Measurements from ENCODE around the gene SDK1. TPM values are rescaled to one million over a fixed set of nuclear protein-coding genes. Genes with fewer than 3 reads are reported as not detected.

SDK1 gene
- total RNA-seq, 1 donor from 2014 or later: 0.53 TPM

- no peak for DNase-seq (ENCODE audit: low spot score)
- ATAC-seq: no peak
Observed at GRCh38 chr7:3282457-3282856, 18.6 kb upstream of the SDK1 start.

DNA sequence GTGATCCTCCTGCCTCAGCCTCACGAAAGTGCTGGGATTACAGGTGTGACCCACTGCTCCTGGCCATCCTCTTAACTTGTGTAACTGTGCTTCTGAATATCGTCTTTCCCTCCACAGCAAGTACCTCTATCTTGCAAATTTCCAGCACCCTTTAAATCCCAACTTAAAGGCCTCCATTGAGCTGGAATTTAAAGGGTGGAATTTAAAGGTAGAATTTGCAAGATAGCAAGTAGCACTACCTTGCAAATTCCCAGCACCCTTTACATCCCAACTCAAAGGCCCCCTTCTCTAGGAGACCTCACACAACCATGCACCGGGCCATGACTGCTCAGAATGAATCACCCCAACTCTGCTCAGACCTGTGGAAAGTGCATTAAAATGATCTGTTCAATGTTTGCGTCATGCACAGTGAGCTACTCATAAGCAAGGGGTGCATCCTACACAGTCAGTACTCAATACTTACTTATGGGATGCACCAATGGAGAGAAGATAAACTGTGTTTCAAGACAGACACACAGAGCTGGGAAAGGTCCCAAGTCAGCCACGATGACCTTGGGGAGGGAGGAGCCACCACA, 17.8 kb upstream of the SDK1 start:
- no peak for ATAC-seq
- no peak for DNase-seq (ENCODE audit: low spot score)

DNA sequence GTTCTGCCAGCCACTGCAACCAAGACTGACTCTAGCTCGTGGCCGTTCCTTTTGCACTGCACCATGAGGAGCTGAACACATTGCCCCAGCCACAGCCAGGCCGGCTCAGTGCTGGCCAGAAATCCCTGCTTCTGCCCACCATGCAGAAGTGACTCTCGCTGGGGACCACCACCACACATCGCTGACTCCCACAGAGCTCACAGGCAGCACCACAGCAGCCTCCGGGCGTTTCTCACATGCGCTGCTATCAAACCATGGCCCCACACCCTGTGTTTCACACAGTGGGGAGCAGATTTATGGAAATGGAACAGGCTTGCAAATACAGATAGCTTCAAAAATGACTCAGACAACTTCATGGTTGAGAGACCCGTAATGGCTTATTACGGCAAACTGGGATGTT, 15.4 kb upstream of the SDK1 start:
- ATAC-seq: no peak

DNA sequence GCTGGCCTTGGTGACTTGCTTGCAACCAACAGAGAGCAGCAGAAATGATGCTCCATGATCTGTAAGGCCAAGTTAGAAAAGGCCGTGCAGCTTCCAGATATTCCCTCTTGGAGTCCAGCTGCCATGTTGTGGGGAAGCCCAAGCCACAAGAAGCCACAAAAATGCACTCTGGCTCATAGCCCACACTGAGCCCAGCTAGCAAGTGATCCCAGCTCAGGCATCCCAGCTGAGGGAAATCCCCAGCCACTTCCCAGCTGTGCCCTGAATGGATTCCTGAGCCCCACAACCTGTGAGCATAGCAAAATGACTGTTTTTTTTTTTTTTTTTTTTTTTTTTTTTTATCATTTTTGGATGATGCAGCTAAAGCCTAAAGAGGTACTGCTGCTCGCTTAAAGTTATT, 11.1 kb upstream of the SDK1 start:
- ATAC-seq: no peak
- no peak for DNase-seq (ENCODE audit: low spot score)

More for the DNA sequence above, 15.4 kb upstream of the SDK1 start:
- DNase-seq (ENCODE audit: low spot score): no peak

- no peak for DNase-seq (ENCODE audit: low spot score)
Observed at GRCh38 chr7:3292694-3293093, 8.4 kb upstream of the SDK1 start.

DNA sequence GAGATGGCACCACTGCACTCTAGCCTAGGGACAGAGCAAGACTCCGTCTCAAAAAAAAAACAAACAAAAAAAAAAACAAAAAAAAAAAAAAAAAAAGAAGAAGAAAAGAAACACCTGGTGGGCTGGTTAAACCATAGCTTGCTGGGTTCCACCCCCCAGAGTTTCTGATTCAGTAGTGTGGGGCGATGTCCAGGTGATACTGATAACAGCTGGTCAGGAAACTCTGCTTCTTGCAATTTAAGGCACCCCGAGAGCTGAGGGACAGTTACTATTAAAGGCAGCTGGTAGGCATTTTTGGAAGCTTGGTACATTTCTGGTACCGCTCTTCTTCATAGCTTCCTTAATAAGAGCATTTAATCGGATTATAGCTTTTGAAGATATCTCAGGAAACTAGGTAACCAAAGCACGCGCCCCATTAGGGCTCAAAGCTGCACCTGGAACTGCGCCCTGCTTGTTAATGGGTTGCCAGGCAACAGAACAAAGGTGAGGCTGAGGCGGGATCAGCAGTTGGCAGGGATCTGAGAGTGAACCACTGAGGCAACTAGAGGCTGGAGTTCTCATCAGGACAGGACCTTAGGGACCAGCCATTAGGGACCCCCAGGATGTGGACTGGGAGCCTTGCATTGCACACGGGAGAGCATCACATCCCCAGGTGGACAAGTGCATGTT, 6.5 kb upstream of the SDK1 start:
- ATAC-seq (peak; percentile 44), DNase-seq (ENCODE audit: low spot score) (no peak)

More at GRCh38 chr7:3292694-3293093, 8.4 kb upstream of the SDK1 start:
- no peak for ATAC-seq

DNA sequence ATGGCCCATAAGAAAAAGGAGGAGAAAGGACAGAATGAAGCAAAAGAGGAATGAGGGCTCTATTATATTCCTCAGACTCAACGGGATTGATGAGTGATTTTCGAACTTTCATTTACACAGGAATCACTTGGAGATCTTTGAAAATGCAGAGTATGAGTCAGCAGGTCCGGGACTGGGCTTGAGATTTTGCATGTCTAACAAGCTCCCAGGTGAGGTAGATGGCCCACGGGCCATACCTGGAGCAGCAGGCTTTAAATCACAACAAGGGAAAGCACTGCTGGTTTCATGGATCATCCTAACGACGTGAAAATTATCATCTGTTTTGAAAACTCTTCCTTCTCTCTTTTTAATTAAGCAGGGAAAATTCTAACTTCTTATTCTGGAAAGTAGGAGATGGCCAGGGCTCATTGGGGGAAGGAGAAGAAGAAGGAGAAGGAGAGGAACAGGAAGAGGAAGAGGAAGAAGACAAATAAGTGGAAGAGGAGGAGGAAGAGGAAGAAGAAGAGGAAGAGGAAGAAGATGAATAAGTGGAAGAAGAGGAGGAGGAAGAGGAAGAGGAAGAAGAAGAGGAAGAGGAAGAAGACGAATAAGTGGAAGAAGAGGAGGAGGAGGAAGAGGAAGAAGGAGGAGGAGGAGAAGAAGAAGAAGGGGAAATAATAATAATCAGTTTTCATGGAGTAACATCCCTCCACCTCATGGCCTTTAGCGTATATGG, 3.8 kb upstream of the SDK1 start:
- DNase-seq (ENCODE audit: low spot score) (no peak), ATAC-seq (no peak)

DNA sequence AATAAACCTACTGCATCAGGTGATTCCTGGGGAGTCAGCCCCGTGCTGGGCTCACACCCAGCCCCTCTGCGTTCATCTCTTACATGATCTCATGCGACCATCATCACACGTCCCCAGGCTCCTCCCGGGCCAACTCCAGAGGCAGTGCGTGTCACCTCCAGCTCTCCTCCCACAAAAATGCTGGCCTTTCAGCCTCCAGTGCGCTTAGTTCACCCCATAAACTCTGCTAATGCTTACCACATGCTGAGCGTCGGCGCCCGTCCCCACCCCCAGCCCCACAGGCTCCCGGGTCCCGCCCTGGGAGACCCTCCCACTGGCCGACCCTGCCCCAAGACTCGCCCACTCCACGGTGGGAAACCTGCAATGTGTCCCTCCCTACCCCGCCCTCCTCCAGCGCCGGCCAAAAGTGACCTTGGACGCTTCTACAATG, 816 bp upstream of the SDK1 start:
- DNase-seq (ENCODE audit: low spot score) (no peak), ATAC-seq (no peak)

DNA sequence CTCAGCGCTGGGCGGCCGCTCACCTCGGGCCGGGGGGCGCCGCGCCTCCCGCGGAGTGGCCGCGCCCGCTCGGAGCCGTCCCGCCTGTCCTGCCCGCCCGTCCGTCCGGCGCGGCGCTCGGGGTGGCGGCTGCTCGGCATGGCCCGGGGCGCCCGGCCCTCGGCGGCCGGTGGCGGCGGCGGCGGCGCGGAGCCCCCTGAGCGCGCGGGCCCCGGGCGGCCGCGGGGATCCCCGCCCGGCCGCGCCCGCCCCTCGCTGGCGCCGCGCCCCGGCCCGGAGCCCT, 338 bp downstream of the SDK1 start:
- ATAC-seq (no peak), DNase-seq (ENCODE audit: low spot score) (no peak)

GRCh38 chr7:3301831-3302618, 973 bp downstream of the SDK1 start:
- ATAC-seq (peak; percentile 33), DNase-seq (ENCODE audit: low spot score) (no peak)

DNA sequence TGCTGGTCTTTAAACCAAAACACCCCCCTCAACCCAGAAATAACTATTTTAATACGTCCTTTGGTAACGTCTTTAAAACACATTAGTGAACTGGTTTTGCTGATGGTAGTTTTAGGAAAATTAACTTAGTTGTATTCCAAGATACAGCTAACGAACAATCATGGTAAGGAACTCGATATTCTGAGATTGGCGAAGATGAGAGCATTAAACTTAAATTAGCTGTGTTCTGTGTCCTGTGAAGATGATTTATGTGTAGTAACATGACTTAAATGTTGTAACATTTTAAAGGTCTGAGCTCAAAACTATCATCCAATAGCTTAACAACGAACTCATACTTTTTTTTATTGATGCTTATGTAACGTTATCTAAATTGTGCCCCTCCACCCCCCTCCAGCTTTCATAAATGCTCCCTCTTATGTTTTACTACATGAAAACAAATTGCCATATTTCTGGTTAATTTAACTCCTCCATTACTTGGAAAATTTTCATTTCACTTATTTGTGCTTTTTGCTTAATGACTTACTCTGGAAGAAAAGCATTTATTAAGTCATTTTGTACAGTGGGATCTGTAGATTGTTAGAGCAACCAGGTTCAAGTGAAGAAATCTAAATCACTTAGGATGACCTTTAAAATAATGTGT, 1.7 kb downstream of the SDK1 start:
- ATAC-seq (no peak), DNase-seq (ENCODE audit: low spot score) (no peak)

- ATAC-seq: no peak
- DNase-seq (ENCODE audit: low spot score): no peak
Observed at GRCh38 chr7:3304131-3304530, 3.1 kb downstream of the SDK1 start.

GRCh38 chr7:3307435-3307834, 6.4 kb downstream of the SDK1 start:
- DNase-seq (ENCODE audit: low spot score) (no peak), ATAC-seq (no peak)

- DNase-seq (ENCODE audit: low spot score) (no peak), ATAC-seq (no peak)
Observed at GRCh38 chr7:3309140-3309539, 8.1 kb downstream of the SDK1 start.

GRCh38 chr7:3309956-3310355, 8.9 kb downstream of the SDK1 start:
- ATAC-seq: no peak

GRCh38 chr7:3310884-3311283, 9.8 kb downstream of the SDK1 start:
- no peak for DNase-seq (ENCODE audit: low spot score)
- ATAC-seq: no peak

More at GRCh38 chr7:3309956-3310355, 8.9 kb downstream of the SDK1 start:
- no peak for DNase-seq (ENCODE audit: low spot score)

GRCh38 chr7:3312583-3312982, 11.5 kb downstream of the SDK1 start:
- ATAC-seq: no peak
- no peak for DNase-seq (ENCODE audit: low spot score)

DNA sequence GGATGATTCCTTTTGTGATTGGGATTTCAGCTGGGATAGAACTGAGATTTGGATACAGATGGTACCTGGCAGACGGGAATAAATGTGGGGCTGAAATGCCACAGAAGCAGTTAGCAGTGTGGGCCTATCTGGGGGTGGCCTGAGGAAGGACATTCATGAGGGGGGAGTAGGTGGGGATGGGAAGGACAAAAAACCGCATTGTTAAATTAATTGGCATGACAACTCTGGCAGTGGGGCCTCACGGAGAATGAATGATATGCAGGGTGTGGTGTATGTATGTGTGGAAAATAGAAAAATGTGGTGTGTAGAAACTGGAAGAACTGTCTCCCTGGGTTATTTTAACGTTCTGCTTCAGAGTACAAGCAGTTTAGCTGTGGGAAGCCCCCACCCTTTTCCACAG, 17.8 kb downstream of the SDK1 start:
- DNase-seq (ENCODE audit: low spot score) (no peak), ATAC-seq (no peak)

DNA sequence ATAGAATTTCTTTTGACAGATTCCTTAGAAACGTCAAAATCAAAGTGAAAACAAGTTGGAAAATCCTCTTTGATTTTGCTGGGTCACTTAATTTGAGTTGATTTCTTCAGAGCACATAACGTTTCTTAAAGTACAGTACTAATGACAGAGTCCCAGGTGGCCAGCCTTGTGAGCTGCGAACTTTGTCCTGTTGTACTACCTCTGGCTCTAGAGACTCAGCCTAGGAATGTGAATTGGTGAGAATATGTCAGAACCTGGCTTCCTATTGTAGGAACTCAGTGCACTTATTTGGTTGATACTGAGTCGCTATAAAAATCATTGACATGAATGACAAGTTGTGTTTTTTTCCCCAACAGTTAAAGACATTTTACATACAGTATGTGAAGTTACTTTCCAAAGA, 20.2 kb downstream of the SDK1 start:
- DNase-seq (ENCODE audit: low spot score) (no peak), ATAC-seq (no peak)

GRCh38 chr7:3321745-3322144, 20.7 kb downstream of the SDK1 start:
- ATAC-seq (no peak), DNase-seq (ENCODE audit: low spot score) (no peak)

DNA sequence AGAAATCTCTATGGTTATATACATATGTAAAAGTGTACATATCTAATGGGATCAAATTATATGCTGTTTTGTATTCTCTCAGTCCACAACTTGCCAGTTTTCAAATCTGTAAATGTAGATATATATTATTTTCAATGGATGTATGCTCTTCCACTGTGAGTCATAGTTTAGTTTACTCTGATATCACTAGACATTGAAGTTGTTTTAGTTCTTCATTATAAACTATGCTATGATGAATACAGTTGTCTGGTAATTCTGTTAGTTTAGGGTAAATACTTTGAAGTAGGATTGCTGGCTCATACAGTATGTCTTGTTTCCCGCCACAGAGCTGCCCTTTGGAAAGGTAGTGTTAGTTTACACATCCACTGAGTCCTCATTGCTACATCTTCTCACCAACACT, 25.2 kb downstream of the SDK1 start:
- ATAC-seq: no peak
- DNase-seq (ENCODE audit: low spot score): no peak
